Brain microvascular endothelial cell (primary cell): ENCODE measurements around the gene HNRNPLL.

Experiments
- DNase-seq: peaks from one replicate; pipeline ENCODE4 v3.0.0-alpha.2; 2020
- H3K27ac ChIP-seq: fragments of 250-450 bp; sonication (Bioruptor Pico); 2 replicates; pipeline ENCODE4 v1.5.1; 2020; ENCODE audit warnings: mild to moderate bottlenecking, moderate library complexity
- H3K27me3 ChIP-seq: fragments of 250-450 bp; sonication (Bioruptor Pico); replicated peaks from 2 replicates; pipeline ENCODE4 v1.5.1; 2020; ENCODE audit warnings: mild to moderate bottlenecking
- H3K36me3 ChIP-seq: fragments of 250-450 bp; sonication (Bioruptor Pico); replicated peaks from 2 replicates; pipeline ENCODE4 v1.5.1; 2020; ENCODE audit warnings: mild to moderate bottlenecking
- H3K4me3 ChIP-seq: 2 replicates; pipeline ENCODE4 v1.5.1; 2011; ENCODE audit warnings: low read depth, mild to moderate bottlenecking, control low read depth, low read length, moderate library complexity
- in situ Hi-C: cut with HindIII; loops from 2 replicates; pipeline ENCODE4 v1.10.0; 2017; ENCODE audit warnings: low sequenced_read_pairs, low pct_ligation_motif_present
- TF ChIP-seq, protein P1 (sequence below): IDR thresholded peaks from 2 replicates; pipeline ENCODE4 v1.5.1; 2011; ENCODE audit warnings: low read depth, mild to moderate bottlenecking, moderate library complexity, low read length, control low read depth, inconsistent platforms; ENCODE audit errors: missing control alignments

HNRNPLL gene

GRCh38 chr2:38581193-38582147 lies 21.3 kb downstream of the HNRNPLL start:
- Histone ChIP-seq H3K27ac (no peak overlapping the region), H3K27me3 (no peaks in the 10 kb centered on the region), H3K36me3 (peaks cover 16% of the 10 kb centered on the region), H3K4me3 (no peak overlapping the region)
- TF ChIP-seq, protein P1, sequence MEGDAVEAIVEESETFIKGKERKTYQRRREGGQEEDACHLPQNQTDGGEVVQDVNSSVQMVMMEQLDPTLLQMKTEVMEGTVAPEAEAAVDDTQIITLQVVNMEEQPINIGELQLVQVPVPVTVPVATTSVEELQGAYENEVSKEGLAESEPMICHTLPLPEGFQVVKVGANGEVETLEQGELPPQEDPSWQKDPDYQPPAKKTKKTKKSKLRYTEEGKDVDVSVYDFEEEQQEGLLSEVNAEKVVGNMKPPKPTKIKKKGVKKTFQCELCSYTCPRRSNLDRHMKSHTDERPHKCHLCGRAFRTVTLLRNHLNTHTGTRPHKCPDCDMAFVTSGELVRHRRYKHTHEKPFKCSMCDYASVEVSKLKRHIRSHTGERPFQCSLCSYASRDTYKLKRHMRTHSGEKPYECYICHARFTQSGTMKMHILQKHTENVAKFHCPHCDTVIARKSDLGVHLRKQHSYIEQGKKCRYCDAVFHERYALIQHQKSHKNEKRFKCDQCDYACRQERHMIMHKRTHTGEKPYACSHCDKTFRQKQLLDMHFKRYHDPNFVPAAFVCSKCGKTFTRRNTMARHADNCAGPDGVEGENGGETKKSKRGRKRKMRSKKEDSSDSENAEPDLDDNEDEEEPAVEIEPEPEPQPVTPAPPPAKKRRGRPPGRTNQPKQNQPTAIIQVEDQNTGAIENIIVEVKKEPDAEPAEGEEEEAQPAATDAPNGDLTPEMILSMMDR: peak; percentile 64
- in situ Hi-C loops: no loop called here
- no peak for DNase-seq

DNA sequence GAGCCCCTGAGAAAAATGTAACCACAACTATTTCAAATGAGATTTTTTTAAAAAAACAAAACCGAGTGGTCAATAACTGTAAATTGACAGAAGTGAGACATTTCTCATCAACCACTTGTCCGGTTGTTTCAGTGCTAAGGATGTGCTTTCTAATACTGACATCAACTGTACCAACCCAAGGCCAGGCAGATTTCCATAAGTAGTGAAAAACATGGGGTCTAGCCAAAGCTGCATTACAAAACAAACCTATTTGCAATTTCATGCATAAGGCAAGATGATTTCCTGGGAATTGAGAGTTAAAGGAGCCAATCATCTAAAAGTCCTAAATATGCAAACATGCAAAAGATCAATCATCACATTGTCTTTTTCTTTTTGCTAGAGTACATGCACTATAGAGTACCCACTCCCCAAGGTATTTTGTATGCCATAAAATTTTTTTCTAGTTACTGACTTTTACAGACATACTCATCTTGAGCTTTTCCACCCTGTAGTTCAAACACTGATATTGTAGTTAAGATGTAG lies 22.6 kb downstream of the HNRNPLL start:
- H3K27me3 ChIP-seq: no peaks in the 10 kb centered on the region
- H3K36me3 ChIP-seq: peaks cover 13% of the 10 kb centered on the region
- in situ Hi-C loops: no loop called here
- H3K4me3 ChIP-seq: no peak overlapping the region
- TF ChIP-seq, protein P1: no peak
- no peak for DNase-seq
- H3K27ac ChIP-seq: no peak overlapping the region

GRCh38 chr2:38578832-38579231 lies 23.9 kb downstream of the HNRNPLL start:
- TF ChIP-seq, protein P1: no peak
- in situ Hi-C loops: no loop called here
- no peak overlapping the region for H3K4me3 ChIP-seq
- no peaks in the 10 kb centered on the region for H3K27me3 ChIP-seq
- no peak for DNase-seq
- peaks cover 13% of the 10 kb centered on the region for H3K36me3 ChIP-seq
- no peak overlapping the region for H3K27ac ChIP-seq

DNA sequence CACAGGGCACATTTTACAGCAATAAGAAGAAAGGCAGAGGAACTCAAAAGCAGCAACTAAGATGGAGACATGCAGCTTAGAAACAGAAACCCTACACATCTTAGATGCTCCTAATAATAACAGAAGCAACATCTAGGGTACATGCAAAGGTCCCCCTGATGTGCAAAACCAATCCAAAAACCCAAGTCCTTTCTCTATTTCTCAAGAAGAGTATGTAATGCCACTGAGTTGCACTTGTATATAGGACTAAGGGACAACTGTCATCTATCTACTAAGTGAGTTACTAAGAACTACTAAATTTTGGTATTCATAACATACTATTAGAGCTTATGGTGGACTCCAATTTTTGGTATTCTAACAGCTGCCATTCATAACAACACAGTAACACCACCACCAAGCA lies 28.4 kb downstream of the HNRNPLL start:
- in situ Hi-C loops: loop anchor here (25.0 kb wide), 1 partner anchor 163 kb away; no protein-coding TSS in a partner anchor
- peaks cover 12% of the 10 kb centered on the region for H3K36me3 ChIP-seq
- no peak overlapping the region for H3K4me3 ChIP-seq
- DNase-seq: no peak
- no peak overlapping the region for H3K27ac ChIP-seq
- TF ChIP-seq, protein P1: no peak
- no peaks in the 10 kb centered on the region for H3K27me3 ChIP-seq

DNA sequence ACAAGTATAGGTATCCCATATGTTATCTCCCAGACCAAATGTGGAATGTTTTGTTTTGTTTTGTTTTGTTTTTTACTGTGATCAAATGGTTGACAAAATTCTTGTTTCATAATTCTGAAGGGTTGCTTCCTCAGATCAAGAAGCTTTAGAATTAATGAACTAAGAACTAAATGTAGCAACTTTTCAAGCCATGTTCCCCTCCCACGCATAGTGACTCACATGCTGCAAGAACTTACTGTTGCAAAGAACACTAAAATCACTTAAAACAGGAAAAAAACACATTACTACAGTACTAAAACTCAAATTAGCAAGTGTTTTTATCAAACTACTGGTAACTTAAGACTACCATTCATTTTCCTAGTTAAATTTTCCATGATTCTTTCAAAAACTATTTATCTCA lies 30.6 kb downstream of the HNRNPLL start:
- peaks cover 23% of the 10 kb centered on the region for H3K36me3 ChIP-seq
- TF ChIP-seq, protein P1: no peak
- DNase-seq: peak; percentile 64
- H3K27me3 ChIP-seq: no peaks in the 10 kb centered on the region
- H3K4me3 ChIP-seq: no peak overlapping the region
- no peak overlapping the region for H3K27ac ChIP-seq
- in situ Hi-C loops: loop anchor here (25.0 kb wide), 1 partner anchor 165 kb away; no protein-coding TSS in a partner anchor
